ENCODE measurements around the gene PLXNA1. TPM values are rescaled to one million over a fixed set of nuclear protein-coding genes. Genes with fewer than 3 reads are reported as not detected.

PLXNA1 gene
- total and polyA plus RNA-seq, 9 of the 15 experiments (the other 6 are each of a cell fraction or from before 2014, with no cell fraction given): 0.23 to 59.9 (median 16.8) TPM

DNA sequence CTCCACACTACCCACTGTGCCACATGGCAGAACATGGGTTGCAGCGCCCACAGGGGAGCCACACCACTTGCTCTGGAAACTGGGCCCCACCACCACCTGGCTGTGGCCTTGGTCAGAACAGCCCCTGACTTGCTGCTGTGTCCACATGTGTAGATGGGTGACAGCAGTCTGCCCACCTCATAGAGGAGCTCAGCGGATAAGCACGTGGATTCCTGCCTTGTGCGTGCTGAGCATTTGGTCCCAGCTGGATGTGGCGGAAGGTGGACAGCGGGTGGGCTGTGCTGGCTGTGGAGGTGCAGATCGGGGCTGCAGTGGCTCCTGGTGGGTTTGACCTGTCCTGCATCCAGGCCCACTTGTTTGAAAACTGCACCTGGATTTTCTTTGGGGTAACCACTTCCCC is 6.0 kb upstream of the PLXNA1 start:
- Histone ChIP-seq H3K27me3 (ENCODE audit: control insufficient read depth in 2 of 2, insufficient read depth in 2 of 2, low read length in 2 of 2) (no peaks in the 10 kb centered on the region), H3K27ac (ENCODE audit: extremely low read depth, low read depth, low read length) (no peak overlapping the region), H3K4me1 (replicated peaks in 1 of 2; ENCODE audit: control insufficient read depth in 2 of 2, insufficient read depth in 2 of 2, low read length in 2 of 2) (peaks cover 3 to 10% of the 10 kb centered on the region in 2 experiments; a peak in 4 of 5 replicates), H3K4me2 (ENCODE audit: insufficient read depth, low read length) (no peak overlapping the region), H3K79me2 (ENCODE audit: control insufficient read depth, insufficient read depth, low read length) (no peaks in the 10 kb centered on the region), H3K9me1 (ENCODE audit: control insufficient read depth, insufficient read depth, low read length) (no peaks in the 10 kb centered on the region), H4K20me1 (replicated peaks; ENCODE audit: control insufficient read depth, insufficient read depth, low read length) (no peaks in the 10 kb centered on the region), H2AFZ (ENCODE audit: low read depth, low read length) (no peak overlapping the region), H3K4me3 (no peak overlapping the region), H3K9me3 (replicated peaks; ENCODE audit: control insufficient read depth, insufficient read depth, low read depth, low read length) (peaks cover 5% of the 10 kb centered on the region; the same call in 1 of the 2 replicates), H3K9ac (ENCODE audit: insufficient read depth in 1 of 2, low read depth in 2 of 2, low read length in 2 of 2) (no peak overlapping the region), H3K36me3 (ENCODE audit: control insufficient read depth, insufficient read depth, low read length) (no peaks in the 10 kb centered on the region)
- 44% methylated on average over 3 of the region's 7 CpGs for WGBS (ENCODE audit: insufficient coverage, low coverage, missing lambda C conversion rate)
- ATAC-seq (no peak), DNase-seq (ENCODE audit: extremely low read depth in 1 of 4, low spot score in 3 of 4) (no peak), FAIRE-seq (no peak)
- POLR2A ChIA-PET: no interaction called here
- TF ChIP-seq SUPT5H (IDR thresholded peaks at IDR 0.05) (no peak), ZFP1 (CRISPR knock-in tag; IDR thresholded peaks at IDR 0.05) (no peak), ZNF263 (CRISPR knock-in tag; IDR thresholded peaks at IDR 0.05; ENCODE audit: borderline replicate concordance) (no peak), KLF1 (tag; IDR thresholded peaks at IDR 0.05) (no peak), TARDBP (IDR thresholded peaks at IDR 0.05) (no peak), ZNF644 (tag; IDR thresholded peaks at IDR 0.05; ENCODE audit: low read depth) (no peak), KLF10 (CRISPR knock-in tag; IDR thresholded peaks at IDR 0.05) (no peak), SOX6 (IDR thresholded peaks at IDR 0.05) (no peak), ZNF121 (CRISPR knock-in tag; conservative IDR thresholded peaks at IDR 0.05) (no peak), MIER1 (IDR thresholded peaks at IDR 0.05; ENCODE audit: low read depth) (no peak), SMARCC2 (IDR thresholded peaks at IDR 0.05; ENCODE audit: low read depth) (no peak), ZNF311 (CRISPR knock-in tag; IDR thresholded peaks at IDR 0.05) (no peak), SMAD2 (IDR thresholded peaks at IDR 0.05; ENCODE audit: low read depth, low read length) (no peak)
- TF ChIP-seq, protein P1, sequence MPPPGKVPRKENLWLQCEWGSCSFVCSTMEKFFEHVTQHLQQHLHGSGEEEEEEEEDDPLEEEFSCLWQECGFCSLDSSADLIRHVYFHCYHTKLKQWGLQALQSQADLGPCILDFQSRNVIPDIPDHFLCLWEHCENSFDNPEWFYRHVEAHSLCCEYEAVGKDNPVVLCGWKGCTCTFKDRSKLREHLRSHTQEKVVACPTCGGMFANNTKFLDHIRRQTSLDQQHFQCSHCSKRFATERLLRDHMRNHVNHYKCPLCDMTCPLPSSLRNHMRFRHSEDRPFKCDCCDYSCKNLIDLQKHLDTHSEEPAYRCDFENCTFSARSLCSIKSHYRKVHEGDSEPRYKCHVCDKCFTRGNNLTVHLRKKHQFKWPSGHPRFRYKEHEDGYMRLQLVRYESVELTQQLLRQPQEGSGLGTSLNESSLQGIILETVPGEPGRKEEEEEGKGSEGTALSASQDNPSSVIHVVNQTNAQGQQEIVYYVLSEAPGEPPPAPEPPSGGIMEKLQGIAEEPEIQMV (tag; conservative IDR thresholded peaks at IDR 0.05; ENCODE audit: low read depth): no peak
- TF ChIP-seq, protein P2, sequence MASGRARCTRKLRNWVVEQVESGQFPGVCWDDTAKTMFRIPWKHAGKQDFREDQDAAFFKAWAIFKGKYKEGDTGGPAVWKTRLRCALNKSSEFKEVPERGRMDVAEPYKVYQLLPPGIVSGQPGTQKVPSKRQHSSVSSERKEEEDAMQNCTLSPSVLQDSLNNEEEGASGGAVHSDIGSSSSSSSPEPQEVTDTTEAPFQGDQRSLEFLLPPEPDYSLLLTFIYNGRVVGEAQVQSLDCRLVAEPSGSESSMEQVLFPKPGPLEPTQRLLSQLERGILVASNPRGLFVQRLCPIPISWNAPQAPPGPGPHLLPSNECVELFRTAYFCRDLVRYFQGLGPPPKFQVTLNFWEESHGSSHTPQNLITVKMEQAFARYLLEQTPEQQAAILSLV (tag; IDR thresholded peaks at IDR 0.05): no peak
- TF ChIP-seq, protein P3, sequence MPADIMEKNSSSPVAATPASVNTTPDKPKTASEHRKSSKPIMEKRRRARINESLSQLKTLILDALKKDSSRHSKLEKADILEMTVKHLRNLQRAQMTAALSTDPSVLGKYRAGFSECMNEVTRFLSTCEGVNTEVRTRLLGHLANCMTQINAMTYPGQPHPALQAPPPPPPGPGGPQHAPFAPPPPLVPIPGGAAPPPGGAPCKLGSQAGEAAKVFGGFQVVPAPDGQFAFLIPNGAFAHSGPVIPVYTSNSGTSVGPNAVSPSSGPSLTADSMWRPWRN (IDR thresholded peaks at IDR 0.05; ENCODE audit: low read depth): no peak
- no TSS peak for BruUV-seq (replicated peaks)
- in situ Hi-C loops (cut with MboI): loop anchor here (5.0 kb wide), 1 partner anchor 225 kb away; no protein-coding TSS in a partner anchor
- intact Hi-C loops (cut with micrococcal nuclease): no loop called here
- CTCF ChIA-PET (ENCODE audit: low intra/inter-chr PET ratio): no interaction called here

Data from K562 (cell line).